ENCODE results near the gene PSME4.

PSME4 gene

GRCh38 chr2:53867169-53867568, 103.6 kb downstream of the PSME4 start:
- Histone ChIP-seq H3K4me3 (ENCODE audit: insufficient read depth, low read depth, low read length, poor library complexity, severe bottlenecking) (no peak overlapping the region), H3K4me1 (ENCODE audit: control insufficient read depth, insufficient read depth, low read length, poor library complexity, severe bottlenecking) (no peaks in the 10 kb centered on the region), H3K9me3 (ENCODE audit: control insufficient read depth, low read length) (no peaks in the 10 kb centered on the region), H3K36me3 (ENCODE audit: control insufficient read depth, insufficient read depth, low read length) (peaks cover 48% of the 10 kb centered on the region), H3K27ac (ENCODE audit: insufficient read depth, low read length, poor library complexity, severe bottlenecking) (no peak overlapping the region), H3K27me3 (replicated peaks; ENCODE audit: control insufficient read depth, insufficient read depth, low read length, poor library complexity, severe bottlenecking) (no peaks in the 10 kb centered on the region)
- no peak for DNase-seq

DNA sequence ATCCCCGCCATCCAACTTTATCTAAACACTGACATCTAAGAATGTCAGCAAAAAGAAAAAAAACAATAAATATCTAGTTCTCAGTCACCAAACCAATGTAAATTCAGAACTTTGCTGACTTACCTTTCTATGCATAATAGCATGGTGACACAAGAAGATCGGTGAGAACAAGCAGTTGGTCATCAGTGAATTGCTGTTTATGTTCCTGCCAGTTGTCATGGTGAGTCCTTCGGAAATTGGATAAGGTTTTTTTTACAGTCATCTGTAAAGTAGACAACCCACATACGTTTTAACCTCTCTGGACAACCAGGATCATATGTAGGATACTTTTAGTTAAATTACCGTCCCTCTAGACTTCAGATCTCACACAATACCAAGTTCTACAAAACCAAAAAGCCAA, 104.8 kb downstream of the PSME4 start:
- Histone ChIP-seq H3K9me3 (ENCODE audit: control insufficient read depth, low read length) (no peaks in the 10 kb centered on the region), H3K27ac (ENCODE audit: insufficient read depth, low read length, poor library complexity, severe bottlenecking) (no peak overlapping the region), H3K27me3 (replicated peaks; ENCODE audit: control insufficient read depth, insufficient read depth, low read length, poor library complexity, severe bottlenecking) (no peaks in the 10 kb centered on the region), H3K4me3 (ENCODE audit: insufficient read depth, low read depth, low read length, poor library complexity, severe bottlenecking) (no peak overlapping the region), H3K4me1 (ENCODE audit: control insufficient read depth, insufficient read depth, low read length, poor library complexity, severe bottlenecking) (no peaks in the 10 kb centered on the region), H3K36me3 (ENCODE audit: control insufficient read depth, insufficient read depth, low read length) (peaks cover 46% of the 10 kb centered on the region)
- DNase-seq = no peak

DNA sequence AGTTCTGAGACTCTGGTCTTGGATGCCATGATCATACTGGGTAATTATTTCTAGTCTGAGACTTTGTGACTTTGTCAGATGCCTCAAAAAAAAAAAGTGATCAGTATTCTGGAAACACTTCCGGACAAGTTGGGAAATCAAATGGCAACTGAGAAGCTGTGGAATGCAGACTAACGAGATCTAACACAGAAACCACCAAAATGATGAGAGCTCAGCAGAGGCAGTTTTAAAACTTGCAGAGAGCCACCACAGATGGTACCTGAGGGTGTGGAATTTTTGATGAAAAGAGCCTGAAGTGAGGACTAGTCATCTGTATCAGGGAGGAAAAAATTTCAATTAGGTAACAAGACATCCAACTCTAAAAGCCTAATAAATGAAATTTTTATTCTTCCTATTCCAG, 105.5 kb downstream of the PSME4 start:
- no peak overlapping the region for H3K4me3 ChIP-seq (ENCODE audit: insufficient read depth, low read depth, low read length, poor library complexity, severe bottlenecking)
- no peaks in the 10 kb centered on the region for H3K9me3 ChIP-seq (ENCODE audit: control insufficient read depth, low read length)
- H3K4me1 ChIP-seq (ENCODE audit: control insufficient read depth, insufficient read depth, low read length, poor library complexity, severe bottlenecking) = no peaks in the 10 kb centered on the region
- H3K27me3 ChIP-seq (replicated peaks; ENCODE audit: control insufficient read depth, insufficient read depth, low read length, poor library complexity, severe bottlenecking) = no peaks in the 10 kb centered on the region
- H3K27ac ChIP-seq (ENCODE audit: insufficient read depth, low read length, poor library complexity, severe bottlenecking) = no peak overlapping the region
- H3K36me3 ChIP-seq (ENCODE audit: control insufficient read depth, insufficient read depth, low read length) = peaks cover 46% of the 10 kb centered on the region
- DNase-seq = no peak

DNA sequence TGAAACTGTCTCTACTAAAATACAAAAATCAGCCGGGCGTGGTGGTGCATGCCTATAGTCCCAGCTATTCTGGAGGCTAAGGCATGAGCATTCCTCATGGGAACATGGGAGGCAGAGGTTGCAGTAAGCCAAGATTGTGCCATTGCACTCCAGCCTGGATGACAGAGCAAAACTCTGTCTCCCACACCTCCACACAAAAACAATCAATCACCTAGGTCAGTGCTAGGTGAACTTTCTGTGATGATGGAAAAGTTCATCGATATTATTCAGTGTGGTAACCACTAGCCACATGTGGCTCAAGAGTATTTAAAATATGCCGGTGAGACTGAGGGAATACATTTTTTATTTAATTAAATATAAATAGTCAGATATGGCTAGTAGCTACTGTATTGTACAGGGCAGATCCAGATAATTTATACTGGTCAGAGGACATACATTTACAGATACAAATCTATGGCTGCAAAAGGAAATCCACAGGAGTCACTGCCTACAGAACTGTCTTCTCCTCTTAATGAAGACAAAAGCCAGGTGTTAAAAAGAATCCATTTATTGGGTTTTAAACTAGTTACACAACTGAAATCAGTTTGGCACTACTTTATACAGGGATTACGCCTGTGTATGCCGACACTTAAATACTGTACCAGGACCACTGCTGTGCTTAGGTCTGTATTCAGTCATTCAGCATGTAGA, 107.1 kb downstream of the PSME4 start:
- peaks cover 36% of the 10 kb centered on the region for H3K36me3 ChIP-seq (ENCODE audit: control insufficient read depth, insufficient read depth, low read length)
- no peak overlapping the region for H3K4me3 ChIP-seq (ENCODE audit: insufficient read depth, low read depth, low read length, poor library complexity, severe bottlenecking)
- no peaks in the 10 kb centered on the region for H3K27me3 ChIP-seq (replicated peaks; ENCODE audit: control insufficient read depth, insufficient read depth, low read length, poor library complexity, severe bottlenecking)
- H3K4me1 ChIP-seq (ENCODE audit: control insufficient read depth, insufficient read depth, low read length, poor library complexity, severe bottlenecking) = no peaks in the 10 kb centered on the region
- no peak overlapping the region for H3K27ac ChIP-seq (ENCODE audit: insufficient read depth, low read length, poor library complexity, severe bottlenecking)
- no peaks in the 10 kb centered on the region for H3K9me3 ChIP-seq (ENCODE audit: control insufficient read depth, low read length)
- no peak for DNase-seq

DNA sequence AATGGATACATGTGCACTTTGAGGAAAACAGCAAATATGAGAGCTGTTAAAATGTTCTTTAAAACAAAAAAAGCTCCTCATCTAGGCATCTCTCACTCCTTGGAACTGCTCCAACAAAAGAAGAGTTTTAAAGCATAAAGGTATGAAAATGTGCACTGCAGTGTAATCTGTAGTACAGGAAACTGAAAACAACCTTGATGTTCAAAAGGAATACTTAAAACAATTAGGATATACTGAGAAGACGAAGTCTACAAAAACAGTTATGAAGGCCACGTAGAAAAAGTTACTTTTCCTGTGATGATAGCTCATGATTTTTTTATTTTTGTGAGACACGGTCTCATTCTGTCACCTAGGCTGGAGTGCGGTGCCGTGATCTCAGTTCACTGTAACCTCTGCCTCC, 109.0 kb downstream of the PSME4 start:
- H3K36me3 ChIP-seq (ENCODE audit: control insufficient read depth, insufficient read depth, low read length) = peaks cover 27% of the 10 kb centered on the region
- H3K27ac ChIP-seq (ENCODE audit: insufficient read depth, low read length, poor library complexity, severe bottlenecking) = no peak overlapping the region
- DNase-seq = no peak

DNA sequence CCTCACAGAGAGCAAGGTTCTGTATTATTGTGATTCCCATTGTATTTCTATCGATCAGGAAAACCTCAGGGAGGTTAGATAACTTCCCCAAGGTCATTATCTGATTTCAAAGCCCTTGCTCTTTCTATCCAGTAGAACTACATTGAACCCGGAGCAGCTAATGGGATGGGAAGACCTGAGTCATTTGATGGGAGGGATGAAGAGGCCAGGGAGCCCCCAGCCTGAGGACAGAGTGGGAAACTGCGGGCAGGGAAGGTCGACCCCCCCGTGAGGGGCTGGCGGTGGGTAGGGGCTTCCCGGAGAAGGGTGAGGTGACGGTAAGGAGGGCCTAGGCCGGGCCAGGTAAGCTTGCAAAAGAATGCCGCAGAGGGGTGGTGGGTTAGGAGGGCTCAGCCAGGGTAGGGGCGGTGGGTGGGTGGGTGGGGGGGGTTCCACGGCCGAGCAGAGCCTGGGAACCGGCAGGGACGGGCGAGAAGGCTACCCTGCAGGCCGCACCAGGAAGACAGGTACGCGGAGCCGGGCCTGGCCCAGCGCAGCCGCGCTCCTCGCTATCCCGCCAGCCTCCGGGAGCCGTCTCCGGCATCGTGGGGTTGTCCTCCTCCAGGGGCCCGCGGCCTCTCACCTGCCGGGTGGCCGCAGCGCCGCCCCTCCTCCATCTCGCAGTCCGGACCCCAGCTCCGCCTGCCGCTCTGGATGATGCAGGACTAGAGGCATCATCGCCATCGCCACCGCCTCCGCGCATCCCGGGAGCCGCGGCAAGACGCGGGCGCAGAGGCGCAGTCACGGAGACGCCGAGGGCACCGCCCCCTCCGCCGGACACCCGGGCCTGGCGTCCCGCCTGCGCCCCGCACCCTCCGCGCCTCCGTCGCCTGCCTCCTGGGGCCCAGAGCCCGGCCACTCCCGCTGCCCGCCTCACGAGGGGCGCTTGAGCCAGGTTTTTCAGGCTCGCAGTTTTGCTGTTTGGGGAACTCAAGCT, 111.3 kb downstream of the PSME4 start, which contains the start of gene GPR75:
Gene GPR75 (minus strand): TSS at position 762 of the 976 bp plus-strand sequence. CDS start 5,211 bp downstream, outside the sequence.
- H3K27me3 ChIP-seq (replicated peaks; ENCODE audit: control insufficient read depth, insufficient read depth, low read length, poor library complexity, severe bottlenecking) = no peaks in the 10 kb centered on the region
- no peaks in the 10 kb centered on the region for H3K4me1 ChIP-seq (ENCODE audit: control insufficient read depth, insufficient read depth, low read length, poor library complexity, severe bottlenecking)
- H3K9me3 ChIP-seq (ENCODE audit: control insufficient read depth, low read length) = no peaks in the 10 kb centered on the region
- no peak within 1 kb of the TSS for H3K4me3 ChIP-seq (ENCODE audit: insufficient read depth, low read depth, low read length, poor library complexity, severe bottlenecking)
- no peak within 1 kb of the TSS for H3K27ac ChIP-seq (ENCODE audit: insufficient read depth, low read length, poor library complexity, severe bottlenecking)
- no peak for DNase-seq
- H3K36me3 ChIP-seq (ENCODE audit: control insufficient read depth, insufficient read depth, low read length) = peaks cover 5% of the 10 kb centered on the region

More for the DNA sequence above, 109.0 kb downstream of the PSME4 start:
- H3K9me3 ChIP-seq (ENCODE audit: control insufficient read depth, low read length) = no peaks in the 10 kb centered on the region
- H3K27me3 ChIP-seq (replicated peaks; ENCODE audit: control insufficient read depth, insufficient read depth, low read length, poor library complexity, severe bottlenecking) = no peaks in the 10 kb centered on the region
- no peaks in the 10 kb centered on the region for H3K4me1 ChIP-seq (ENCODE audit: control insufficient read depth, insufficient read depth, low read length, poor library complexity, severe bottlenecking)
- no peak overlapping the region for H3K4me3 ChIP-seq (ENCODE audit: insufficient read depth, low read depth, low read length, poor library complexity, severe bottlenecking)

DNA sequence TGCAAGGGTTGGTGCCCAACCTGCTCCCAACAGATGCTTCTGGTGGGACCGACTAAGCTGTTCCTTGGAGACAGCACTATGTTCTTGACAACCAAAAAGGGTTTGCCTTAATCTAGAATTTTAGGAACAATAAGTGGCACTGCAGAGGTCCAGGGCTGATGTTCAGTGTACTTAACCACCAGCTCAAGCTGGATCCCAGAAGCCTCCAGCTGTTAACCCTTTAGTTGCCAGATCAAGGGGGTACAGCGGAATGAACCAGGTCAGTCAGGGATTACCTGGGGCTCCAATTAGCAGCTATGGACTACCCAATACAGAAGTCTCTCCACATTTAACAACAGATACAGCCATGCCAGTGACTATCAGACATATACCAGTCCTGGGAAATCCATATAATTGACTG, 114.5 kb downstream of the PSME4 start:
- Histone ChIP-seq H3K27ac (ENCODE audit: insufficient read depth, low read length, poor library complexity, severe bottlenecking) (no peak overlapping the region), H3K4me1 (ENCODE audit: control insufficient read depth, insufficient read depth, low read length, poor library complexity, severe bottlenecking) (no peaks in the 10 kb centered on the region), H3K9me3 (ENCODE audit: control insufficient read depth, low read length) (no peaks in the 10 kb centered on the region), H3K4me3 (ENCODE audit: insufficient read depth, low read depth, low read length, poor library complexity, severe bottlenecking) (no peak overlapping the region), H3K27me3 (replicated peaks; ENCODE audit: control insufficient read depth, insufficient read depth, low read length, poor library complexity, severe bottlenecking) (no peaks in the 10 kb centered on the region), H3K36me3 (ENCODE audit: control insufficient read depth, insufficient read depth, low read length) (peaks cover 7% of the 10 kb centered on the region)
- no peak for DNase-seq

- Histone ChIP-seq H3K4me3 (ENCODE audit: insufficient read depth, low read depth, low read length, poor library complexity, severe bottlenecking) (no peak overlapping the region), H3K27ac (ENCODE audit: insufficient read depth, low read length, poor library complexity, severe bottlenecking) (no peak overlapping the region), H3K9me3 (ENCODE audit: control insufficient read depth, low read length) (no peaks in the 10 kb centered on the region), H3K27me3 (replicated peaks; ENCODE audit: control insufficient read depth, insufficient read depth, low read length, poor library complexity, severe bottlenecking) (no peaks in the 10 kb centered on the region), H3K36me3 (ENCODE audit: control insufficient read depth, insufficient read depth, low read length) (peaks cover 7% of the 10 kb centered on the region), H3K4me1 (ENCODE audit: control insufficient read depth, insufficient read depth, low read length, poor library complexity, severe bottlenecking) (no peaks in the 10 kb centered on the region)
- DNase-seq = no peak
These were observed 116.1 kb downstream of the PSME4 start for GRCh38 chr2:53854678-53855077.

- Histone ChIP-seq H3K27ac (ENCODE audit: insufficient read depth, low read length, poor library complexity, severe bottlenecking) (no peak overlapping the region), H3K4me3 (ENCODE audit: insufficient read depth, low read depth, low read length, poor library complexity, severe bottlenecking) (no peak overlapping the region), H3K9me3 (ENCODE audit: control insufficient read depth, low read length) (no peaks in the 10 kb centered on the region), H3K36me3 (ENCODE audit: control insufficient read depth, insufficient read depth, low read length) (peaks cover 7% of the 10 kb centered on the region), H3K27me3 (replicated peaks; ENCODE audit: control insufficient read depth, insufficient read depth, low read length, poor library complexity, severe bottlenecking) (no peaks in the 10 kb centered on the region), H3K4me1 (ENCODE audit: control insufficient read depth, insufficient read depth, low read length, poor library complexity, severe bottlenecking) (no peaks in the 10 kb centered on the region)
- no peak for DNase-seq
These were observed 118.3 kb downstream of the PSME4 start for GRCh38 chr2:53852532-53852931.
